Right kidney (tissue), 9 donors: ENCODE results near the gene KDM3B.
"Not testable (repeated sequence)": the region's sequence is repeated elsewhere in the genome, so short reads cannot be mapped to it uniquely, and the experiment has no call there.

Experiments used
- DNase-seq: peaks from one replicate; pipeline ENCODE4 v3.0.0-alpha.2; 2016
- long read RNA-seq, 8 donors: transcript quantifications; one replicate each; lab custom pipeline, GENCODE V29; 2026

Gene KDM3B
- long read RNA-seq, donor 1, full-length matches to known transcripts, result 4 of 4 reads
- long read RNA-seq, donor 1, partial matches to known transcripts, result 0 of 4 reads
- long read RNA-seq, donor 1, other reads (novel, unspliced or antisense), result 0 of 4 reads
- long read RNA-seq, donor 2, full-length matches to known transcripts, result 2 of 2 reads
- long read RNA-seq, donor 2, partial matches to known transcripts, result 0 of 2 reads
- long read RNA-seq, donor 2, other reads (novel, unspliced or antisense), result 0 of 2 reads
- long read RNA-seq, donor 3, result 0 reads
- long read RNA-seq, donor 4, partial matches to known transcripts, result 22 of 23 reads
- long read RNA-seq, donor 4, other reads (novel, unspliced or antisense), result 0 of 23 reads
- long read RNA-seq, donor 5, full-length matches to known transcripts, result 2 of 51 reads
- long read RNA-seq, donor 5, partial matches to known transcripts, result 49 of 51 reads
- long read RNA-seq, donor 5, other reads (novel, unspliced or antisense), result 0 of 51 reads
- long read RNA-seq, donor 6, full-length matches to known transcripts, result 2 of 2 reads
- long read RNA-seq, donor 6, partial matches to known transcripts, result 0 of 2 reads
- long read RNA-seq, donor 6, other reads (novel, unspliced or antisense), result 0 of 2 reads
- long read RNA-seq, donor 7, full-length matches to known transcripts, result 1 of 31 reads
- long read RNA-seq, donor 7, partial matches to known transcripts, result 30 of 31 reads
- long read RNA-seq, donor 7, other reads (novel, unspliced or antisense), result 0 of 31 reads
- long read RNA-seq, donor 8, full-length matches to known transcripts, result 1 of 6 reads
- long read RNA-seq, donor 8, partial matches to known transcripts, result 5 of 6 reads
- long read RNA-seq, donor 8, other reads (novel, unspliced or antisense), result 0 of 6 reads

GRCh38 chr5:138352071-138352721 lies at the start of gene KDM3B:
Gene KDM3B (plus strand): TSS chr5:138352685. CDS start chr5:138352796, 111 bp downstream.
- peak; percentile 87 for DNase-seq

- no peak for DNase-seq
Observed at GRCh38 chr5:138303372-138303771, 49.1 kb upstream of the KDM3B start.

GRCh38 chr5:138305797-138306196 lies 46.7 kb upstream of the KDM3B start:
- DNase-seq, result no peak

GRCh38 chr5:138315751-138316278 lies 36.7 kb upstream of the KDM3B start:
- no peak for DNase-seq

GRCh38 chr5:138316355-138316754 lies 36.1 kb upstream of the KDM3B start:
- DNase-seq, result no peak

GRCh38 chr5:138318211-138318610 lies 34.3 kb upstream of the KDM3B start:
- not testable (repeated sequence) for DNase-seq

- DNase-seq, result no peak
Observed at GRCh38 chr5:138330813-138331448, 21.6 kb upstream of the KDM3B start.

- DNase-seq, result peak; percentile 80
Observed at GRCh38 chr5:138331449-138332368, 20.8 kb upstream of the KDM3B start, which contains the start of gene CDC25C. Gene CDC25C (minus strand): TSS chr5:138331804. CDS start chr5:138331180, 624 bp downstream.

GRCh38 chr5:138334867-138335447 lies 17.5 kb upstream of the KDM3B start:
- no peak for DNase-seq

- no peak for DNase-seq
Observed at GRCh38 chr5:138336952-138337684, 15.4 kb upstream of the KDM3B start.

GRCh38 chr5:138337685-138338410 lies 14.6 kb upstream of the KDM3B start, which contains the start of gene FAM53C:
Gene FAM53C (plus strand): TSS chr5:138338266. CDS start chr5:138341336, 3,070 bp downstream.
- DNase-seq, result peak; percentile 100

GRCh38 chr5:138338411-138339090 lies 13.9 kb upstream of the KDM3B start:
- DNase-seq, result no peak

GRCh38 chr5:138339091-138339456 lies 13.4 kb upstream of the KDM3B start:
- peak; percentile 69 for DNase-seq

GRCh38 chr5:138339464-138339863 lies 13.0 kb upstream of the KDM3B start:
- DNase-seq, result no peak

GRCh38 chr5:138340008-138340407 lies 12.5 kb upstream of the KDM3B start:
- no peak for DNase-seq

- DNase-seq, result no peak
Observed at GRCh38 chr5:138344887-138345622, 7.4 kb upstream of the KDM3B start.

GRCh38 chr5:138346889-138347288 lies 5.6 kb upstream of the KDM3B start:
- no peak for DNase-seq
